ENCODE results near the gene EPS8. TPM values are rescaled to one million over a fixed set of nuclear protein-coding genes. Genes with fewer than 3 reads are reported as not detected.
A peak's percentile ranks its signal among the peaks of the same experiment; 100 is the strongest.

The EPS8 gene
- total and polyA plus RNA-seq, 12 donors, result 11.4 to 76.8 (median 26.7) TPM

- no peak overlapping the region for H3K4me3 ChIP-seq
- 53 to 62% (median 57%) methylated on average over 5 of the region's 5 CpGs for WGBS, 4 donors
- no peaks in the 10 kb centered on the region for H3K4me1 ChIP-seq (replicated peaks in 1 of 2)
- H3K36me3 ChIP-seq (replicated peaks in 1 of 2), result no peaks in the 10 kb centered on the region
- H3K27ac ChIP-seq, result no peak overlapping the region
- H3K9me3 ChIP-seq (replicated peaks in 1 of 3), result no peaks in the 10 kb centered on the region
- intact Hi-C loops (cut with DNase I), result no loop called here
- H3K27me3 ChIP-seq, result no peaks in the 10 kb centered on the region
- no peak for TF ChIP-seq CTCF (IDR thresholded peaks at IDR 0.05)
- no peak for DNase-seq
Measured at GRCh38 chr12:15597125-15597830, 191.9 kb downstream of the EPS8 start.

DNA sequence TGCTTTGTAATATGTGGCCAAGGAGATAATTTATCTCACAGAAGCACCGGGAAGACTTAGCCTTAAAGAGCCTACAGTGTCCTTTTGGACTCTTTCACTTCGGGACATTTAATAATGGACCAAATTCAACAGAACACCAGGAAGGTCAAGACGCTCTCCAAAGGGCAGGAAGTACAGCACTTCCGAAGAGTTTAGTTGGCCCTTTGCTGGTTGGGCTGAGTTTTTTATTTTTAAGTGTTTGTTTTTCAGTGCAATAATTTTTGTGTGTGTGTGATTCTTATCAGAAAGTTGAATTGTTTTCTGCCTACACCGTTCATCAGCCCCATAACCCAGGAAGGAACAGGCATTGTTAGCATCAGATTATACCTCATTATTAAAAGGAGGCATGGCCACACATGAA, 193.0 kb downstream of the EPS8 start:
- H3K27ac ChIP-seq, result peak overlapping the region in 1 of 5 donors; percentile 15
- H3K9me3 ChIP-seq (replicated peaks in 1 of 3), result no peaks in the 10 kb centered on the region
- no peaks in the 10 kb centered on the region for H3K4me1 ChIP-seq (replicated peaks in 1 of 2)
- no peaks in the 10 kb centered on the region for H3K27me3 ChIP-seq
- no peak for DNase-seq
- TF ChIP-seq CTCF (IDR thresholded peaks at IDR 0.05) (no peak), POLR2A (IDR thresholded peaks at IDR 0.05) (no peak)
- intact Hi-C loops (cut with DNase I), result no loop called here
- 38 to 64% (median 48%) methylated on average over 5 of the region's 5 CpGs for WGBS, 4 donors
- H3K36me3 ChIP-seq (replicated peaks in 1 of 2), result no peaks in the 10 kb centered on the region
- no peak overlapping the region for H3K4me3 ChIP-seq

- Histone ChIP-seq H3K4me3 (no peak overlapping the region), H3K36me3 (replicated peaks in 1 of 2) (no peaks in the 10 kb centered on the region), H3K27me3 (no peaks in the 10 kb centered on the region), H3K4me1 (replicated peaks in 1 of 2) (no peaks in the 10 kb centered on the region), H3K9me3 (replicated peaks in 1 of 3) (no peaks in the 10 kb centered on the region), H3K27ac (no peak overlapping the region)
- no peak for TF ChIP-seq CTCF (IDR thresholded peaks at IDR 0.05)
- TF ChIP-seq POLR2A (IDR thresholded peaks at IDR 0.05), result no peak
- intact Hi-C loops (cut with DNase I), result loop anchor here in 1 of 2 donors (5.0 kb wide), 1 partner anchor 259 kb away; no protein-coding TSS in a partner anchor
- DNase-seq, result no peak
- 64 to 74% (median 65%) methylated on average over 4 of the region's 4 CpGs for WGBS, 4 donors
Measured at GRCh38 chr12:15592934-15593333, 196.3 kb downstream of the EPS8 start.

DNA sequence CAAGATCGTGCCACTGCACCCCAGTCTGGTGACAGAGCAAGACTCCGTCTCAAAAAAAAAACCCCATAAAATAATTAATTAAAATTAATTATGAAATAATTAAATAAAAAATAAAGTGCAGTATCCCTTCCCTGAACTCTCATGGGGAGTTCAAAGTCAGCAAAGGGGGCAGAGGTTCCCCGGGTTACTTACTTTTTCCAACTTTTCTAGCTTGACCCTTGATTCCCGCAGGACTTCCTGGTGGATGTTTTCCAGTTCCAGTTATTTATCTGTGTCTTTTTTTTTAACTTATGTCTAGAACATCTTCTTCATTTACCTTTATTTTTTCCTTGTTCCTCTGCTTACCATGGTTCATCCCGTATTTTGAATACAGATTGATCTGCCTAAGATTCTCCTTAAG, 197.4 kb downstream of the EPS8 start:
- Histone ChIP-seq H3K4me1 (replicated peaks in 1 of 2) (no peaks in the 10 kb centered on the region), H3K27ac (no peak overlapping the region), H3K27me3 (no peaks in the 10 kb centered on the region), H3K36me3 (replicated peaks in 1 of 2) (no peaks in the 10 kb centered on the region), H3K9me3 (replicated peaks in 1 of 3) (no peaks in the 10 kb centered on the region), H3K4me3 (no peak overlapping the region)
- WGBS, 4 donors, result 80 to 84% (median 82%) methylated on average over 5 of the region's 5 CpGs
- intact Hi-C loops (cut with DNase I), result loop anchor here in 1 of 2 donors (5.0 kb wide), 1 partner anchor 260 kb away; no protein-coding TSS in a partner anchor
- no peak for TF ChIP-seq CTCF (IDR thresholded peaks at IDR 0.05)
- TF ChIP-seq POLR2A (IDR thresholded peaks at IDR 0.05), result no peak
- no peak for DNase-seq

All from adrenal gland (tissue), 12 donors.